ENCODE data around the gene LAMA4.

The LAMA4 gene

GRCh38 chr6:112195166-112195565 lies 59.2 kb downstream of the LAMA4 start:
- DNase-seq (ENCODE audit: extremely low spot score): no peak
- TF ChIP-seq FOXM1 (IDR thresholded peaks at IDR 0.05; ENCODE audit: borderline replicate concordance) (no peak), SP1 (IDR thresholded peaks at IDR 0.05) (no peak), HDGF (IDR thresholded peaks at IDR 0.05; ENCODE audit: borderline replicate concordance) (no peak), FOXA1 (IDR thresholded peaks at IDR 0.05) (no peak), NFRKB (IDR thresholded peaks at IDR 0.05) (no peak)
- POLR2A ChIA-PET: no interaction called here
- CTCF ChIA-PET: interaction anchor here (0.8 kb wide), 1 partner anchor 21 kb away, joined by 3 read pairs; no protein-coding TSS in a partner anchor

- ChIA-PET CTCF (interaction anchor here (0.7 to 0.8 kb wide), 2 partner anchors 22 to 90 kb away, joined by 3 read pairs; no protein-coding TSS in a partner anchor), POLR2A (no interaction called here)
- TF ChIP-seq TARDBP (IDR thresholded peaks at IDR 0.05) (no peak), FOXM1 (IDR thresholded peaks at IDR 0.05; ENCODE audit: borderline replicate concordance) (no peak), ZNF384 (IDR thresholded peaks at IDR 0.05) (no peak), CTBP1 (IDR thresholded peaks at IDR 0.05; ENCODE audit: borderline replicate concordance) (no peak), FOXK2 (IDR thresholded peaks at IDR 0.05) (no peak), HDGF (IDR thresholded peaks at IDR 0.05; ENCODE audit: borderline replicate concordance) (no peak), BHLHE40 (IDR thresholded peaks at IDR 0.05; ENCODE audit: borderline replicate concordance) (no peak), SUZ12 (IDR thresholded peaks at IDR 0.05) (no peak), FOXA1 (IDR thresholded peaks at IDR 0.05) (no peak), ELF4 (IDR thresholded peaks at IDR 0.05) (no peak), L3MBTL2 (conservative IDR thresholded peaks at IDR 0.05) (no peak), SP1 (IDR thresholded peaks at IDR 0.05) (no peak), ARNT (IDR thresholded peaks at IDR 0.05) (no peak), NFRKB (IDR thresholded peaks at IDR 0.05) (no peak), LEF1 (IDR thresholded peaks at IDR 0.05; ENCODE audit: borderline replicate concordance) (no peak)
- TF ChIP-seq, protein P1, sequence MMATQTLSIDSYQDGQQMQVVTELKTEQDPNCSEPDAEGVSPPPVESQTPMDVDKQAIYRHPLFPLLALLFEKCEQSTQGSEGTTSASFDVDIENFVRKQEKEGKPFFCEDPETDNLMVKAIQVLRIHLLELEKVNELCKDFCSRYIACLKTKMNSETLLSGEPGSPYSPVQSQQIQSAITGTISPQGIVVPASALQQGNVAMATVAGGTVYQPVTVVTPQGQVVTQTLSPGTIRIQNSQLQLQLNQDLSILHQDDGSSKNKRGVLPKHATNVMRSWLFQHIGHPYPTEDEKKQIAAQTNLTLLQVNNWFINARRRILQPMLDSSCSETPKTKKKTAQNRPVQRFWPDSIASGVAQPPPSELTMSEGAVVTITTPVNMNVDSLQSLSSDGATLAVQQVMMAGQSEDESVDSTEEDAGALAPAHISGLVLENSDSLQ (IDR thresholded peaks at IDR 0.05): no peak
- no peak for DNase-seq (ENCODE audit: extremely low spot score)
Measured at GRCh38 chr6:112194511-112194910, 59.9 kb downstream of the LAMA4 start.

- ChIA-PET POLR2A (no interaction called here), CTCF (interaction anchor here (1.0 kb wide), 1 partner anchor 13 kb away, joined by 3 read pairs; no protein-coding TSS in a partner anchor)
- TF ChIP-seq FOXM1 (IDR thresholded peaks at IDR 0.05; ENCODE audit: borderline replicate concordance): no peak
- no peak for DNase-seq (ENCODE audit: extremely low spot score)
Measured at GRCh38 chr6:112193535-112194051, 60.8 kb downstream of the LAMA4 start.

DNA sequence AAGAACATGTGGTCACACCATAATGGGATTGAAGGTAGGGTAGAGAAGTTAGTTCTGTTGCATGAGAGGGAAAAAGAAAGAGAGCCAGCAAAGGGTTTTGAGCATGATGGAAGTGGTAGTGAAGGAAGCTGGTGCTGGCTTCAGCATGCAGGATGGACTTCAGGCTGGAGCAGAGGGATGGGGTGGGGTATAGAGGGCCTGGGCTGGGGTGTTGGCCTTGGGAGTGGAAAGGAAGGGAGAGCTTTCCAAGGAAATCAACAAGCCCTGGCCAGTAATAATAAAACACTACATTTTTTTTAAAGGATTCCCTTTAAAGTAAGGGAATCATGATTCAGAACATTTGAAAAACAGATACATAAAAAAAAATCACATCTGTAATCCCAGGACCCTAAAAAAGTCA lies 61.2 kb downstream of the LAMA4 start:
- POLR2A ChIA-PET: no interaction called here
- CTCF ChIA-PET: interaction anchor here (1.0 kb wide), 1 partner anchor 13 kb away, joined by 3 read pairs; no protein-coding TSS in a partner anchor
- DNase-seq (ENCODE audit: extremely low spot score): no peak
- no peak for TF ChIP-seq TARDBP (IDR thresholded peaks at IDR 0.05)
- TF ChIP-seq, protein P1 (IDR thresholded peaks at IDR 0.05): no peak

DNA sequence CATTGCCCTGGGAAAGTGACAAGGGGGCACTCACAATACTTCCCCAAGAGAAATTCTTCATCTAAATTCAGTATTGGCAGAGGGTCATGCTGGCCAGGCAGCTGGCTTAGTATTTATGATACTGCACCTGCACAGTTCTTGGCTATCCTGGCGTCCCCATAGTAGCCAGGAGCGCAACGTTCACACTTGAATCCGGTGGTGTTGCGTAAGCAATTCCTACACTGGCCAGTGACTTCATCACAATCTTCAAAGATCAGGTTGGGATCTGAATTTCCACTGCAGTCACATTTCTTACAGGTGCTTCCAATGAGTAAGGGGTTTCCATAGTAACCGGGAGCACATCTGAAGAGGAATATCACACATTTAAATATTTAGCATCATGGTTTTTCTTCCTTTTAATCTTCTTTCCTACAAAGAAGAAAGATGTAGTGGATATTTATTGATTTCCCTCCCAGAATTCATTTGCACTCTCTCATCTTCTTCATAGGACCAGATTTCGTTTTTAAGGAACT lies 62.8 kb downstream of the LAMA4 start:
- TF ChIP-seq TARDBP (IDR thresholded peaks at IDR 0.05) (no peak), BHLHE40 (IDR thresholded peaks at IDR 0.05; ENCODE audit: borderline replicate concordance) (no peak), L3MBTL2 (conservative IDR thresholded peaks at IDR 0.05) (no peak), SUZ12 (IDR thresholded peaks at IDR 0.05) (no peak), NFRKB (IDR thresholded peaks at IDR 0.05) (no peak), ELF4 (IDR thresholded peaks at IDR 0.05) (no peak), CTBP1 (IDR thresholded peaks at IDR 0.05; ENCODE audit: borderline replicate concordance) (no peak), FOXK2 (IDR thresholded peaks at IDR 0.05) (no peak), SP1 (IDR thresholded peaks at IDR 0.05) (no peak), FOXA1 (IDR thresholded peaks at IDR 0.05) (no peak), HDGF (IDR thresholded peaks at IDR 0.05; ENCODE audit: borderline replicate concordance) (no peak), FOXM1 (IDR thresholded peaks at IDR 0.05; ENCODE audit: borderline replicate concordance) (no peak), LEF1 (IDR thresholded peaks at IDR 0.05; ENCODE audit: borderline replicate concordance) (no peak), ARNT (IDR thresholded peaks at IDR 0.05) (no peak), ZNF384 (IDR thresholded peaks at IDR 0.05) (no peak)
- TF ChIP-seq, protein P1 (IDR thresholded peaks at IDR 0.05): no peak
- DNase-seq (ENCODE audit: extremely low spot score): no peak
- ChIA-PET CTCF (no interaction called here), POLR2A (no interaction called here)

GRCh38 chr6:112190164-112190563 lies 64.2 kb downstream of the LAMA4 start:
- no peak for DNase-seq (ENCODE audit: extremely low spot score)
- TF ChIP-seq ARNT (IDR thresholded peaks at IDR 0.05) (no peak), FOXM1 (IDR thresholded peaks at IDR 0.05; ENCODE audit: borderline replicate concordance) (no peak), NFRKB (IDR thresholded peaks at IDR 0.05) (no peak), SP1 (IDR thresholded peaks at IDR 0.05) (no peak), SUZ12 (IDR thresholded peaks at IDR 0.05) (no peak), FOXK2 (IDR thresholded peaks at IDR 0.05) (no peak), FOXA1 (IDR thresholded peaks at IDR 0.05) (no peak), ELF4 (IDR thresholded peaks at IDR 0.05) (no peak), CTBP1 (IDR thresholded peaks at IDR 0.05; ENCODE audit: borderline replicate concordance) (no peak), HDGF (IDR thresholded peaks at IDR 0.05; ENCODE audit: borderline replicate concordance) (no peak), TARDBP (IDR thresholded peaks at IDR 0.05) (no peak), L3MBTL2 (conservative IDR thresholded peaks at IDR 0.05) (no peak), ZNF384 (IDR thresholded peaks at IDR 0.05) (no peak), LEF1 (IDR thresholded peaks at IDR 0.05; ENCODE audit: borderline replicate concordance) (no peak), BHLHE40 (IDR thresholded peaks at IDR 0.05; ENCODE audit: borderline replicate concordance) (no peak)
- TF ChIP-seq, protein P1 (IDR thresholded peaks at IDR 0.05): no peak
- ChIA-PET POLR2A (no interaction called here), CTCF (interaction anchor here (1.0 kb wide), 1 partner anchor 27 kb away, joined by 3 read pairs; no protein-coding TSS in a partner anchor)

Data from HEK293T (cell line).